Measurements from ENCODE around the gene LRRC57.
"Not testable (repeated sequence)": the region's sequence is repeated elsewhere in the genome, so short reads cannot be mapped to it uniquely, and the experiment has no call there.

The LRRC57 gene

DNA sequence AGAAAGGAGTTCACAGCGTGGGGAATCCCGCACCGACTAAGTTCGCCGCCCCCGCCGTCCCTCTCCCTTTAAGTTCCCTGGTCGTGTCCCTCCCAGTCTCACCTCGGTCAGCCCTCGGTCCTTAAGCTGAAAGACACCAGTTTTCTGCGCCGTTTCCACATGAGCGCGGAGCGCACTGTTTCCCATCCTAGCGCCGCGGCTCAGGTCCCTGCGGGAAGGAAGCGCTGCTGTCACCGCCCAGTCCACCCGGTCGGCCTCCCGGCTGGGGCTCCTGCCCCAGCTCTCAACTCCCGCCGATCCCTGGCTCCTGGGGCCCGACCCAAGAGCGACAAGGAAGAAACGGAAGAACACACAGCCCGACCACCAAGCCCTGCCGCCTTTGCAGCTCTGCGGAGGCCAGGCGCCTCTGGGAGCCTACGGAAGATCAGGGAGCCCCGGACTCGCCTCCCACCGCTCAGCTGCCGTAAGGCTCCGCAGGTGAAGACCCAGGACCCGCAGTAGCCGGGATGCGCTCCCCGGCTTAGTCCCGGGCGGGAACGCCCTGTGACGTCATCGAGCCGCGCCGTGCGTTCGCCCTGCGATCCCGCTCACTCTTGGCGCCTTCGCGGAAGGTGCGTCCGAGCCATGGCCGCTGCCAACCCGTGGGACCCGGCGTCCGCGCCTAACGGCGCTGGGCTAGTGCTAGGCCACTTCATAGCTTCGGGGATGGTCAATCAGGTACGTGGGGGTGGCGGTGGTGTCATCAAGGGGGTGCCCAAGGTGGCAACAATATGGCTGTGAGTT, at the start of gene LRRC57, which contains the start of gene HAUS2:
Gene LRRC57 (minus strand): TSS at position 545 of the 783 bp plus-strand sequence. CDS start 359 bp downstream, at position 186.
Gene HAUS2 (plus strand): TSS at position 590 of the 783 bp plus-strand sequence. CDS start 35 bp downstream, at position 625.
- DNase-seq: peak; percentile 89

DNA sequence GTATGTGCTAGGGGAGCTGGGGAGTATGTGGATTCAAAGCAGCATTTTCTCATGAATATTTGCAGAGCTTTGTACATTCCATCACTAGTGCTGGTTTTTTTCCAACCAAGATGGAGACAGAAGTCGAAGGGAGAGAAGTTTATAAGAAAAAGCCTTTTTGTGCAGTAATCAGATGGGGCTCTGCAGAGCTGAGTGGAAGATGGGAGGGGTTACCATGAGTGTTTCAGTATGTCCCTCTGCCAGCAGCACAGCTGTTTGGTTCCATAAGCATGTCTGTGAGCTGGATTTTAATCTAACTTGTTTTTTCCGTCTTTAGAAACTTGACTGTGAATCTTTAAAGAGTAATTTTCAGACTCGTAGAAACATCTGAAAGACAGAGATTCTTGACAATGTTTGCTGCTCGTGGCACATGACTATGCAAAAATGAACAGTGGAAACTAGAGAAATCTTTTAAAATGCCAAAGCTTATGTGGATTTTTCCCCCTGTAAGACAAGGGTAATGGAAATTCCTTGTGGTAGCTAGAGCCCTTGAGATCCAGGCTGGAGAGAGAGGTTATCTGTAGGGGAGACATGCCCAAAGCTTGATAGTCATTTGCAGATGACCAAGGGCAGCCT, 47.1 kb upstream of the LRRC57 start:
- DNase-seq: no peak

DNA sequence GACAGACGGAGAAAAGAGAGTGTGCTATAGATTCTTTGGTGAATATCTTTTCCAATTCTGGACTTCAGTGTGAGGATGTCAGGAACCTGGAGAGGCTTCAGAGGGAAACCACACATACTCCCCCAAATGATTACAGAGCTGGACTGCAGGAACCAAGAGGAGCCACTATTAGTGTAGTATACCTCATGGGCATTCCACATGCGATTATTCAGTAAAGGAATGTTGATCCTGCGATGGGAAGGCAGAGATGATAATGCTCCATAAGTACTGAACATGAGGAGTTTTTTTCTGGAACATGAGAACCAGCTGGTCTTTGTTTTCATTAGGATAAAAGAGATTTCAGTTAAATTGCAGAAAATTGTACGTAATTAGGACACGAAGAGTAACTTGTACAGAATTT, 45.5 kb upstream of the LRRC57 start:
- no peak for DNase-seq

DNA sequence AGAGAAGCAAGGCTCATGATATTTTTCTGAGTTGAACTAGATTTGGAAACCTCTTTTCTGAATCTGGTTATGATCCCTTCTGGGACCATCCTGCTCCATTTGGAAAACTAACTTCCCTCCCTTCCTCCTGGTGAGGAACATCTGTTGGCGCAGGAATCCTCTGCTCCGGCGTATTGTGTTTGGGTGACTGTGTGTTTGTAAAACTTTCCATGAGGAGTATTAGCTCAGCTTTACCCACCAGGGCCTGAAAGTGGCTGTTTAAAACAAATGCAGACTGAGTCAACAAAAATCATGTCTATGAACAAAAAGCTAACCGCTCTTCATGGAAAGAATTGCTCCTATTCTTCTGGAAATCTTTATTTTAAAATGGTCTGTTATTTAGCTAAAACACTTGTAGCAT, 44.5 kb upstream of the LRRC57 start:
- no peak for DNase-seq

DNA sequence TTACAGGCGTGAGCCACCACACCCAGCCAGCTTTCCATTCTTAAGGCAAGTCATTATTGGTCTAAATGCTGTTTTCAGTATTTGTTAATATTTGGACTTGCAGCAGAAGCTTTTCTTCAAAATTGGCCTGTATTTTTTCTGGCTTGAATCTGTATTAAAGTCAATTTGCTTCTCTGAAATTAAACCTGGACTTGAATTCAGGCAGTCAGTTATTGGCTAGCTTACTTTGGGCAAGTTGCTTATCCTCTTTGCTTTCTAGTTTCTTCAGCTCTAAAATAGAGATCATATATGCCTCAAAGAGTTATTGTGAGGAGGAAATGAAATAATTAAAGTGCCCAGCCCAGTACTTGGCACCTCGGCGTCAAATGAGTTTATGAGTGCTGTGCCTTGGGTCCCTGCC, 44.1 kb upstream of the LRRC57 start:
- DNase-seq: no peak

DNA sequence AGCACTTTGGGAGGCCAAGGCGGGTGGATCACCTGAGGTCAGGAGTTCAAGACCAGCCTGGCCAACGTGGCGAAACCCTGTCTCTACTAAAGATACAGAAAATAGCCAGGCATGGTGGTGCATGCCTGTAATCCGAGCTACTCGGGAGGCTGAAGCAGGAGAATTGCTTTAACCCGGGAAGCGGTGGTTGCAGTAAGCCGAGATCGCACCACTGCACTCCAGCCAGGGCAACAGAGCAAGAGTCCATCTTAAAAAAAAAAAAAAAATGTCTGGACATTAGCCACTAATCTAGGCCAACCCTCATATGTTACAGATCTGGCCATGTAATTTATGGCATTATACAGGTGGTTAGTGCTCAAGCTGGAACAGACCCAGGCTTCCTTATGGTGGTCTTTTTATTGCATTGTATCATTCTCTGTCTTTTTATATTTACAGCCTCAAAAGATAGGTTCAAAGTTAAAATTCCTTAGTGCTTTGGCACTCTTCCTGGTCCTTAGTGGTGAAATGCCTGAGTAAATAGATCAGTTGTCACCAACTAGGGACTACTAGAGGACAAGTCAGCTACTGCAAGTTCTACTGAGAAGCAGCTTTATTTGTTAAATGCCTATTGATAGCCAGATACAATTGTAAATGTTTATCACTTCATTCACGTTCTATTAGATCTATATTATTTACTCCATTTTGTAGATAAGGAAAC, 42.8 kb upstream of the LRRC57 start:
- DNase-seq: peak; percentile 16

DNA sequence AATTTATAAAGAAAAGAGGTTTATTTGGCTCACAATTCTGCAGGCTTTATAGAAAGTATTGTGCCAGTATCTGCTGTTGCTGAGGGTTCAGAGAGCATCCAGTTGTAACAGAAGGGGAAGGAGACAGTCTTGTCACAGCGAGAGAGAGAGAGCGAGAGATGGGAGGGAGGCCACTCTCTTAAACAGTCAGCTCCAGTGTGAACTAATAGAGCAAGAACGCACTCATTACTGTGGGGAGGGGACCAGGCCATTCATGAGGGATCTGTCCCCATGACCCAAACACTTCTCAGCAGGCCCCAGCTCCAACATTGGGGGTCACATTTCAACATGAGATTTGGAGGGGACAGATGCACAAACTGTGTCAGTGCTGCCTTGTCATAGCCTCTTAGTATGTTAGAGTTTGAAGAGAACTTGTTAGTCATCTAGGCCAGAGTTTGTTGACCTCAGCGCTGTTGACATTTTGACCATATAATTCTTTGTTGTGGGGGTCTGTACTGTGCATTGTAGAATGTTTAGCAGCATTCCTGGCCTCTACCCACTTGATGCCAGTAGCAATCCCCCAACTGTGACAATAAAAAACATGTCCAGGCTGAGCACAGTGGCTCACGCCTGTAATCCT, 42.1 kb upstream of the LRRC57 start:
- DNase-seq: no peak

DNA sequence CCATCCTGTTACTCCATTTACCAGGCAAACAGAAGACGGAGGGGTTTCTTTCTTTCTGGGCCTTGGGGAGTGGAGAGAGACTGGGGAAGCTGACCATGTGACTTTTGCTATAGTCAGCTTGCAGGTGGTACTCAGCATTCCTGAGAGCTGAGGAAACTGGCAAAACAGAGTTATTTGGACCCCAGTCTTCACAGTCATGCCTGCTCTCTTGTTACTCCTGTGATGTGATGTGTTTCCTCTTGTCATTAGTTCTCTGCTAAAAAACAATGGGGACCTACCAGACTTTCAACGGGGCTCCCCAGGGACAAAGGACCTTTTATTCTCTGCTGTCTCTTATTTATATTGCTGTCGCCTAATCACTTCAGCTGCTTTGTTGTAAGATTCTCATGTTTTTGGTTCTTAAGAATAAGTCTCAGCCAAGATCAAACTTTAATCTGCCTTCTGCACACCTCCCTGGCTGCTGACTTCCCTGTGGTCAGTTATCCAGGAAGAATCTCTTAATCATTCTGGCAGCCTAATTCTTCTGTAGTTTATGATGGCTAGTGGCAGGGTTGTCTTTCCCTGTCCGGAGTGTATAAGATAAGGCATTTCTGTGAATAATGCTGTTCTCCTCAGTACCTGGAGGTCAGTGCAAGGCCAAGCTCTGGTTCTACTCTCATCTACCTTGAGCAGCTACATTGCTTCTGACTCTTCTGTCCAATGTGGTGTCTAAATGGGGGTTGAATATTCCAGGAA, 35.6 kb upstream of the LRRC57 start:
- DNase-seq: peak; percentile 10

DNA sequence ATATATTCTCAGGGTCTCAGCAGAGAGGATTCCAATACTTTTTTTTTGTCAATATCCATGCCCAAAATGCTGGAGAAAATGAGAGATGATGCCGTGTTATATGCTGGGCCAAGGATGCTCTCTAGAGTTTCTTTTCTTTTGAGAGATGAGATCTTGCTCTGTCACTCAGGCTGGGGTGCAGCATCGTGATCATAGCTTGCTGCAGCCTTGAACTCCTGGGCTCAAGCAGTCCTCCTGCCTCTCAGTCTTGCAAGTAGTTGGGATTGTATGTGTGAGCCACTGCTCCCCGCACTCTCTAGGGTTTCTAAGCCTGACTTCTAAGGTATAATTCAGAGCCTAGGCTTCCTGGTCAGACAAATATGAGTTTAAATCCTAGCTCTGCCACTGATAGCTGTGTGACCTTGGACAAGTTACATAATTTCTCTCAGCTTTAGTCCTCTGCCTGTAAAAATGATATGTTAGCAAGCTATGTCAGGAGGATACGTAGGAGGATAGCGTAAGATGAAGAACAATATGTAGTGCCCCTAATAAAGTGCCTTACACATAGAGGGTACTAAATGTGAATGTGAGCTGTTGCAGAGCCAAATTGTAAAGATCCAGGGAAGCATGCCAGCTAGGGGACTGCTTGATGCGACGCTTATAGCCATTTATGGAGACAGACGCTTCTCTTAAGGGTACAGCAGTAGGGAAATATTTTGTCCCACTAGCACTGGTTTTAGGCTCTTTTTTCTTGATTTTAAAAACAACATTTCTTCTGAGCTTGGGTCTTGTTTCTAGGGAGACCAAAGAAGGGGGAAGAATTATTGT, 34.2 kb upstream of the LRRC57 start:
- DNase-seq: no peak

DNA sequence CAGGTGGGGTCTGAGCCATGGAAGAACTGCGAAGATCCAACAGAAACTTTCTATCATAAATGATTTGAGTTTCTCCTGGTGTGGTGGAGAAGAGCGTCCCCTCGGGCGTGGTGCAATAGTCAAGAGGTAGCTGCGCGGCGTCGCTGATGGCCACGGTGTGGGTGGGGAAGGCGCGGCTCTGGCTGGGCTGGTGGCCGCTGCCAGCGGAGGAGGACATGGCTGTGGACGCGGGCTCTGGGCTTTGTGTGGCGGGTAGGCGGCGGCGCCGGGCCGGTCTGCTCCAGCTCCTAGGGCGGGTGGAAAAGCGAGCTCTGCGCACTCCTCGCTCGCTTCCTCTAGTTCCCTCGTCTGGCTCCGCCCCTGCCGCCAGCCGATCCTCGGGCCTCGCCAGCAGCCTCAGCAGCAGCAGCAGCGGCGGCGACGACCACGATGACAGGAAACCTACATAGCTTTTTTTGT, 32.7 kb upstream of the LRRC57 start:
- DNase-seq: peak; percentile 85

DNA sequence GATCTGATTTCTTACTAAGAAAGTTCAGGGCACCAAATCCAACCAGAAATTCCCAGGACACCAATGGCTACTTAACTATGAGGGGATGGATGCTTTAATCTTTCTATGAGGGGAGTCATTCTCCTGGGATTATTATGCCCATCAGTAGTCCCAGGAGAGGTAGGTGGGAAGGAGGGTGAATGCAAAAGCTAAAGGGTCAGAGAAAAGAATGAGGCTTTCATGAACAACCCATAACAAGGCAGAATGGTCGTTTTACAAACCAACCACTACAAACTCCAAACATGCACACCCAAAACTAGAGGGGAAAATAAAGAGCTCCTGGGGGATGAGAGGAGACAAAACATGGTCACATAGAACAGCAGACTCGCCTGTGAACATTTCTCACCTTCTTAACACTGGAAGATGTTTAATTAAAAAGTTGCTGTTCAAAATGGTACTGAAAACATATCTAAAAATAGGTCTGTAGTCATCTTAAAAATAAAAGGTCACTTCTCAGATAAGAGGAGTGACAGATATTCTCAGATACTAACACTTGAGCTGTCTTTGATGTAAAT, 30.5 kb upstream of the LRRC57 start:
- DNase-seq: no peak

DNA sequence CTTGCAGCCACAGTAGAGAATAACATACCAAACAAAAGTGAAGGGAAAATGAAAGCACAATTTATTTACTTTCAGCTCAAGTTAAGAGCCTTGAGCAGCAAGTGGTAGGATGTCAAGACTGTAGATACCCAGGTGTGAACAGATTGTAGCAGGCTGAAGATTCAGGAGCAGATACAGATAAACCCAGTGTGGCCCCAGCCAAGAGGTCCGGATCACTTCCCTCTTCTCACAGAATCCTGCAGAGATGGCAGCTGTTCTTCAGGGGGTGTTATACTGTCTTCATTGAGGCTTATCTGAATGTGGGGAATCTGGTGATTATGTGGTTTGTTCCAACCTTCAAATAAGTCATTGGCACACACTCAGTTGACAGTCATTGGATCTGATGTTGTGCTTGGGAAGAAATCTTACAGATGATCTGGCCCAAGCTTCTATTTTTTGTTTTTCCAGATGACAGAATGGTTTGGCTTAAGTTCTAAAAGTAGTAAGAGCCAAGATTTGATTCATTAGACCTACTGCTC, 29.0 kb upstream of the LRRC57 start:
- DNase-seq: peak; percentile 8

DNA sequence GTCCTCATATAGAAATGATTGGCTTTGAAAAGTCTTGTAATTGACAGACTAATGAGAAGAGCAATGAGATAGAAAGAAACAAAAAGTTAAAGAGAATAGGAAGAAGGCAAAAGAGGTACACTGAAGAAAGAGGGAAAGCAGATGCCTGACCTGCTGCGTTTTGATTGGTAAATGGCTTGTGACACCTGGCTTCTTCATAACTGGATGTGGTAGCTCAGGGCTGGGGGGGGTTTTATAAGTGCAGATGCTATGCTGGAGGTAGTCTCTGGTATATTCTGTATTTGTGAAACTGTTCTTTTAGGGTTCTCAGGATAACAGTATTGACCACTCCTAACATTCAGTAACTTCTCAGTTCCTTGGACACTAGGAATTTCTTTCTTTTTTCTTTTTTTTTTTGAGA, 28.2 kb upstream of the LRRC57 start:
- DNase-seq: peak; percentile 17

DNA sequence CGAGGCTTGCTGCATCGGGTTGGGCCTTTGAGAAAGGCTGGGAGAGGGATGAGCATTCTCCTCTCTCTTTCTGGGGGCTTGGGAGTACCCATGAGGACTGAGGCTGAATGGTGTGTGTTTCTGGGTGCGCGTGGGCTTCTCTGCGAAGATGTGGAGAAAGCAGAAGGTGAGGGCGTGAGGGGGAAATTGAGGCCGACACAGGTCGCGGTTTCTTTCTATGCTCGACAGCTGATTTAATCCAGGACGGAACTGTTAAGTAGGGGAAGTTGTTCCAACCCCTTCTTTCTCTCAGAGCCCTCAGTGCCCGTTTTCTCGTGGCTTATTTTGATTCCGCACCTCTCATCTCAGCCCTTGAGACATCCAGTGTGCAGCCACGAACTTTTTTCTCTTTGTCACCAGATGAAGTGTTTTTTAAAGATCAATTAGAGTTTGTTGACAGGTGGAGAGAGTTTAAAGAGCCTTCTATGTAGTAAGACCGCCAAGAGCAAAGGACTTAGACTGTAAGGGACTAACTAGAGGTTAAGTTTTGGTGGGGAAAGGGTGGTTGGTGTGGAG, 27.5 kb upstream of the LRRC57 start:
- DNase-seq: peak; percentile 54

DNA sequence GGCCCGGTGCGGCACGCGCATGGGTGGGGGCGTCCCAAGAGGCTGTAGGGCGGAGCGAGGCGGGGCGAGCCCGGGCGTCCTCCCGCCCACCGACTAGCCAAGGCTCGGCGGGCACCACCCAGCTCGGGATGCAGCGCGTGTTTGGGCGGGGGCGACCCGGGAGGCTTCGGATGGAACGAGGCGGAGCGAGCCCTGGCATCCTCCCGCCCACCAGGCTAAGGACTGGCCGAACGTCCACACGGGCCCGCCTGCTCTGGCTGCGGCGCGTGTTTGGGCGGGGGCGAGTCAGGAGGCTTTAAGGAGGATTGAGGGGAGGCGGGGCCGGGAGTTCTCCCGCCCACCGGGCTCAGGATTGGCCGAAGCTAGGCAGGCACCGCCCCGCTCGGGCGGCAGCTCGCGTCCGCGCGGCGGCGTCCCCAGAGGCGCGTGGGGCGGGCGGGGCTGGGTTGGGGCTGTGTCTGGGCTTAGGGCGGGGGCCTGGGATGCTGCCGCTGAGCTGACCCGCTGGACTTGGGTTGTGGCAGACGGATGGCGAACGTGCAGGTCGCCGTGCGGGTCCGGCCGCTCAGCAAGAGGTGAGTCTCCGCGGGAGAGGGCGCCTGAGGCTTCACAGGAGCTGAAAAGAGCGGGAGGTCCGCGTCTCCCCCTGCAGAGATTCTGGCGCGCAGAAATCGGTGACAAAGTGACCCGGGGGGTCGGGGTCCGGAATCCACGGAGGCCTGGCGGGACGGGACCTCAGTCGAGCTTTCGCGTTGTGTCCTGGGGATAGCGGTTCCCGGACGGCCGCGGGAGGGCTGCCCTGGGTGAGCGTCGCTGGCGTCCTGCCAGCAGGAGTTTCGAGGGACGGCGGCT, 26.8 kb upstream of the LRRC57 start, which contains the start of gene STARD9:
Gene STARD9 (plus strand): TSS at position 419 of the 852 bp plus-strand sequence. CDS start 110 bp downstream, at position 529.
- DNase-seq: peak; percentile 96

DNA sequence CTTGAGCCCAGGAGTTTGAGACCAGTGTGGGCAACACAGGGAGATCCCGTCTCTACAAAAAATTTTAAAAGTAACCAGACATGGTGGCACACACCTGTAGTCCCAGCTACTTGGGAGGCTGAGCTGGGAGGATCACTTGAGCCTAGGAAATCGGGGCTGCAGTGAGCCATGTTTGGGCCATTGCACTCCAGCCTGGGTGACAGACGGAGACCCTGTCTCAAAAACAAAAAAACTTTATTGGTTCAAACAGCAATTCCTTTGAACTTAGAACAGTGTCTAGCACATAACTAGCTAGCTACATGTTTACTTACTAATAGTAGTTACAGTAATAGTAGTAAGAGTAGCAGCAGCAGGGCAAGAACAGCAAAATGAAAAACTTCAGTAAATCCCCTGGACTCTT, 10.1 kb upstream of the LRRC57 start:
- no peak for DNase-seq

DNA sequence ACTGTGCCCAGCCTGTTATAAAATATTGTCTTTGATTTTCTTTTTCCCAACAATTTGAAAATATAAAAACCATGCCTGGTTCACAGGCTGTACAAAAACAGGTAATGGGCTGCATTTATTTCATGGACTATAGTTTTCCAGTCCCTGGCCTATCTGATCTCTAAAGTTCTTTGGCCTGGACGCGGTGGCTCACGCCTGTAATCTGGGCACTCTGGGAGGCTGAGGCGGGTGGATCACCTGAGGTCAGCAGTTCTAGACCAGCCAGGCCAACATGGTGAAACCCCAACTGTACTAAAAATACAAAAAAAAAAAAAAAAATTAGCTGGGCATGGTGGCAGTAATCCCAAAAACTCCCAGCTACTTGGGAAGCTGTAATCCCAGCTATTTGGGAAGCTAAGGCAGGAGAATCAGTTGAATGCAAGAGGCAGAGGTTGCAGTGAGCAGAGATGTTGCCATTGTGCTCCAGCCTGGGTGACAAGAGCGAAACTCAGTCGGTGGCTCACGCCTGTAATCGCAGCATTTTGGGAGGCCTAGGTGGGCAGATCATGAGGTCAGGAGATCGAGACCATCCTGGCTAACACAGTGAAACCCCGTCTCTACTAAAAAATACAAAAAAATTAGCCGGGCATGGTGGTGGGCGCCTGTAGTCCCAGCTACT, 8.1 kb upstream of the LRRC57 start:
- not testable (repeated sequence) for DNase-seq

DNA sequence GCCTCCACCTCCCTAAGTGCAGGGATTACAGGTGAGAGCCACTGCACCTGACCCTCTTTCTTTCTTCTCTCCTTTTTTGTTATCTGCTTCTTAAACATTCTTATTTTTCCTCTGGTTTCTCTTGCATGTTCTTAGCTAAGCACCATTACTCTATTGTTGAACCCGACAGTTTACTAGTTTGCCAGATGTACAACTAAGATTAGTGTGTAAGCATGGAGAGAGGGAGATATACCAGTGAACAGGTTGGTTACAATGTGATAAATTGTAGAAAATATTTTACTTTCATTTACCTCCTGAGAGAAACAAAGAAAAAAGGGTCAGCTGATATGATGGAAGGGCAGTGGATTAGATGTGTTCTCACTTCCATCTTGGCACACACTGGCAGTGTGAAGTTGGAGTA, 5.0 kb upstream of the LRRC57 start:
- DNase-seq: no peak
